ENCODE measurements around the gene HS6ST3.

Gene HS6ST3

GRCh38 chr13:96797136-96797535, 707.2 kb downstream of the HS6ST3 start:
- Mint-ChIP-seq H3K27ac (no peak overlapping the region), H3K4me3 (no peak overlapping the region), H3K4me1 (ENCODE audit: low read depth) (no peaks in the 10 kb centered on the region), H3K9me3 (no peaks in the 10 kb centered on the region), H3K27me3 (ENCODE audit: low read depth) (no peaks in the 10 kb centered on the region), H3K36me3 (ENCODE audit: low read depth) (no peaks in the 10 kb centered on the region)
- no peak for DNase-seq (ENCODE audit: low spot score)

- H3K36me3 Mint-ChIP-seq (ENCODE audit: low read depth): no peaks in the 10 kb centered on the region
- no peak overlapping the region for H3K4me3 Mint-ChIP-seq
Measured at GRCh38 chr13:96803456-96804100, 713.7 kb downstream of the HS6ST3 start.

GRCh38 chr13:96804174-96804573, 714.3 kb downstream of the HS6ST3 start:
- no peak overlapping the region for H3K27ac Mint-ChIP-seq

More at GRCh38 chr13:96803456-96804100, 713.7 kb downstream of the HS6ST3 start:
- no peak for DNase-seq (ENCODE audit: low spot score)
- Mint-ChIP-seq H3K9me3 (no peaks in the 10 kb centered on the region), H3K27me3 (ENCODE audit: low read depth) (no peaks in the 10 kb centered on the region), H3K27ac (no peak overlapping the region), H3K4me1 (ENCODE audit: low read depth) (no peaks in the 10 kb centered on the region)

GRCh38 chr13:96806746-96807145, 716.8 kb downstream of the HS6ST3 start:
- no peaks in the 10 kb centered on the region for H3K27me3 Mint-ChIP-seq (ENCODE audit: low read depth)
- no peak overlapping the region for H3K27ac Mint-ChIP-seq
- H3K9me3 Mint-ChIP-seq: no peaks in the 10 kb centered on the region
- H3K36me3 Mint-ChIP-seq (ENCODE audit: low read depth): no peaks in the 10 kb centered on the region
- H3K4me1 Mint-ChIP-seq (ENCODE audit: low read depth): no peaks in the 10 kb centered on the region
- DNase-seq (ENCODE audit: low spot score): no peak
- H3K4me3 Mint-ChIP-seq: no peak overlapping the region

More at GRCh38 chr13:96804174-96804573, 714.3 kb downstream of the HS6ST3 start:
- H3K4me3 Mint-ChIP-seq: no peak overlapping the region
- DNase-seq (ENCODE audit: low spot score): no peak
- no peaks in the 10 kb centered on the region for H3K36me3 Mint-ChIP-seq (ENCODE audit: low read depth)
- H3K9me3 Mint-ChIP-seq: no peaks in the 10 kb centered on the region
- H3K27me3 Mint-ChIP-seq (ENCODE audit: low read depth): no peaks in the 10 kb centered on the region
- H3K4me1 Mint-ChIP-seq (ENCODE audit: low read depth): no peaks in the 10 kb centered on the region

- Mint-ChIP-seq H3K4me3 (no peak overlapping the region), H3K9me3 (peaks cover 3% of the 10 kb centered on the region), H3K4me1 (ENCODE audit: low read depth) (no peaks in the 10 kb centered on the region), H3K36me3 (ENCODE audit: low read depth) (no peaks in the 10 kb centered on the region), H3K27me3 (ENCODE audit: low read depth) (no peaks in the 10 kb centered on the region), H3K27ac (no peak overlapping the region)
- no peak for DNase-seq (ENCODE audit: low spot score)
Measured at GRCh38 chr13:96809366-96810096, 719.6 kb downstream of the HS6ST3 start.

GRCh38 chr13:96810104-96810503, 720.2 kb downstream of the HS6ST3 start:
- no peaks in the 10 kb centered on the region for H3K27me3 Mint-ChIP-seq (ENCODE audit: low read depth)
- no peak overlapping the region for H3K4me3 Mint-ChIP-seq
- DNase-seq (ENCODE audit: low spot score): no peak
- peaks cover 5% of the 10 kb centered on the region for H3K9me3 Mint-ChIP-seq
- no peaks in the 10 kb centered on the region for H3K36me3 Mint-ChIP-seq (ENCODE audit: low read depth)
- H3K4me1 Mint-ChIP-seq (ENCODE audit: low read depth): no peaks in the 10 kb centered on the region
- no peak overlapping the region for H3K27ac Mint-ChIP-seq

GRCh38 chr13:96811049-96811448, 721.1 kb downstream of the HS6ST3 start:
- H3K4me1 Mint-ChIP-seq (ENCODE audit: low read depth): no peaks in the 10 kb centered on the region
- no peak overlapping the region for H3K27ac Mint-ChIP-seq
- no peak for DNase-seq (ENCODE audit: low spot score)
- no peak overlapping the region for H3K4me3 Mint-ChIP-seq
- H3K9me3 Mint-ChIP-seq: peaks cover 5% of the 10 kb centered on the region
- H3K36me3 Mint-ChIP-seq (ENCODE audit: low read depth): no peaks in the 10 kb centered on the region
- H3K27me3 Mint-ChIP-seq (ENCODE audit: low read depth): no peaks in the 10 kb centered on the region

- peaks cover 5% of the 10 kb centered on the region for H3K9me3 Mint-ChIP-seq
- H3K27me3 Mint-ChIP-seq (ENCODE audit: low read depth): no peaks in the 10 kb centered on the region
- no peak overlapping the region for H3K27ac Mint-ChIP-seq
- no peak overlapping the region for H3K4me3 Mint-ChIP-seq
- no peaks in the 10 kb centered on the region for H3K36me3 Mint-ChIP-seq (ENCODE audit: low read depth)
- H3K4me1 Mint-ChIP-seq (ENCODE audit: low read depth): no peaks in the 10 kb centered on the region
- no peak for DNase-seq (ENCODE audit: low spot score)
Measured at GRCh38 chr13:96816261-96816660, 726.4 kb downstream of the HS6ST3 start.

- Mint-ChIP-seq H3K9me3 (peaks cover 5% of the 10 kb centered on the region), H3K4me1 (ENCODE audit: low read depth) (no peaks in the 10 kb centered on the region), H3K36me3 (ENCODE audit: low read depth) (no peaks in the 10 kb centered on the region), H3K27ac (no peak overlapping the region), H3K4me3 (no peak overlapping the region), H3K27me3 (ENCODE audit: low read depth) (no peaks in the 10 kb centered on the region)
- DNase-seq (ENCODE audit: low spot score): no peak
Measured at GRCh38 chr13:96816874-96817273, 727.0 kb downstream of the HS6ST3 start.

GRCh38 chr13:96817336-96817941, 727.5 kb downstream of the HS6ST3 start:
- H3K9me3 Mint-ChIP-seq: peaks cover 5% of the 10 kb centered on the region
- no peaks in the 10 kb centered on the region for H3K36me3 Mint-ChIP-seq (ENCODE audit: low read depth)
- H3K27ac Mint-ChIP-seq: no peak overlapping the region
- H3K4me1 Mint-ChIP-seq (ENCODE audit: low read depth): no peaks in the 10 kb centered on the region
- no peak overlapping the region for H3K4me3 Mint-ChIP-seq
- no peak for DNase-seq (ENCODE audit: low spot score)
- H3K27me3 Mint-ChIP-seq (ENCODE audit: low read depth): no peaks in the 10 kb centered on the region

GRCh38 chr13:96819375-96819774, 729.5 kb downstream of the HS6ST3 start:
- no peak overlapping the region for H3K4me3 Mint-ChIP-seq
- no peaks in the 10 kb centered on the region for H3K36me3 Mint-ChIP-seq (ENCODE audit: low read depth)

GRCh38 chr13:96821381-96821780, 731.5 kb downstream of the HS6ST3 start:
- no peaks in the 10 kb centered on the region for H3K9me3 Mint-ChIP-seq

More at GRCh38 chr13:96819375-96819774, 729.5 kb downstream of the HS6ST3 start:
- H3K27me3 Mint-ChIP-seq (ENCODE audit: low read depth): no peaks in the 10 kb centered on the region
- H3K9me3 Mint-ChIP-seq: peaks cover 4% of the 10 kb centered on the region
- DNase-seq (ENCODE audit: low spot score): no peak
- no peak overlapping the region for H3K27ac Mint-ChIP-seq
- H3K4me1 Mint-ChIP-seq (ENCODE audit: low read depth): no peaks in the 10 kb centered on the region

GRCh38 chr13:96821971-96822370, 732.1 kb downstream of the HS6ST3 start:
- H3K4me3 Mint-ChIP-seq: no peak overlapping the region
- no peak overlapping the region for H3K27ac Mint-ChIP-seq
- H3K36me3 Mint-ChIP-seq (ENCODE audit: low read depth): no peaks in the 10 kb centered on the region
- no peaks in the 10 kb centered on the region for H3K9me3 Mint-ChIP-seq
- no peaks in the 10 kb centered on the region for H3K27me3 Mint-ChIP-seq (ENCODE audit: low read depth)
- no peaks in the 10 kb centered on the region for H3K4me1 Mint-ChIP-seq (ENCODE audit: low read depth)
- no peak for DNase-seq (ENCODE audit: low spot score)

More at GRCh38 chr13:96821381-96821780, 731.5 kb downstream of the HS6ST3 start:
- H3K36me3 Mint-ChIP-seq (ENCODE audit: low read depth): no peaks in the 10 kb centered on the region
- no peak overlapping the region for H3K27ac Mint-ChIP-seq
- H3K27me3 Mint-ChIP-seq (ENCODE audit: low read depth): no peaks in the 10 kb centered on the region
- DNase-seq (ENCODE audit: low spot score): no peak
- H3K4me1 Mint-ChIP-seq (ENCODE audit: low read depth): no peaks in the 10 kb centered on the region
- H3K4me3 Mint-ChIP-seq: no peak overlapping the region

GRCh38 chr13:96822895-96823294, 733.0 kb downstream of the HS6ST3 start:
- H3K36me3 Mint-ChIP-seq (ENCODE audit: low read depth): no peaks in the 10 kb centered on the region
- no peaks in the 10 kb centered on the region for H3K9me3 Mint-ChIP-seq
- H3K4me3 Mint-ChIP-seq: no peak overlapping the region
- DNase-seq (ENCODE audit: low spot score): no peak
- no peaks in the 10 kb centered on the region for H3K27me3 Mint-ChIP-seq (ENCODE audit: low read depth)
- no peak overlapping the region for H3K27ac Mint-ChIP-seq
- H3K4me1 Mint-ChIP-seq (ENCODE audit: low read depth): no peaks in the 10 kb centered on the region
